ENCODE measurements around the gene GDPD5. TPM values are rescaled to one million over a fixed set of nuclear protein-coding genes. Genes with fewer than 3 reads are reported as not detected.

Gene GDPD5
- polyA plus RNA-seq, 1 donor = 24.7 TPM

DNA sequence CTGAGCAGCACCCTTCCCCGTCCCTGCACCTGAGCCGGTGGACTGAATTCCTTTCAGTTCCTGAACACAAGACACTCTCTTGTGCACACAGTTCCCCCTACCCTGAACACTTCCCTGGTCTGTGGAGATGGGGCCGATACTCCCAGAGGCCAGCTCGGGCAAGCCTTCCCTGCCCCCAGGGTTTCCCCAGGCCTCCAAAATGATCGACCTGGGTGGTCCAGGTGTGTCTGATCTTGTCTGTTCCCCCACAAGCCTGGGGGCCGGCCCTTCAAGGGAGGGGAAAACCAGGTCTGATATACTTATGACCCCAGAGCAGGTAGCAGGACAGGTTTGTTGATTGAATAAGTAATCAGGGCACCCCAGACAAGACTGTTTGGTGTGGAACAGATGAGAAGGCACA lies 52.1 kb downstream of the GDPD5 start:
- DNase-seq (ENCODE audit: low read depth) = no peak

- DNase-seq (ENCODE audit: low read depth) = no peak
These were observed 53.5 kb downstream of the GDPD5 start for GRCh38 chr11:75472081-75472732.

DNA sequence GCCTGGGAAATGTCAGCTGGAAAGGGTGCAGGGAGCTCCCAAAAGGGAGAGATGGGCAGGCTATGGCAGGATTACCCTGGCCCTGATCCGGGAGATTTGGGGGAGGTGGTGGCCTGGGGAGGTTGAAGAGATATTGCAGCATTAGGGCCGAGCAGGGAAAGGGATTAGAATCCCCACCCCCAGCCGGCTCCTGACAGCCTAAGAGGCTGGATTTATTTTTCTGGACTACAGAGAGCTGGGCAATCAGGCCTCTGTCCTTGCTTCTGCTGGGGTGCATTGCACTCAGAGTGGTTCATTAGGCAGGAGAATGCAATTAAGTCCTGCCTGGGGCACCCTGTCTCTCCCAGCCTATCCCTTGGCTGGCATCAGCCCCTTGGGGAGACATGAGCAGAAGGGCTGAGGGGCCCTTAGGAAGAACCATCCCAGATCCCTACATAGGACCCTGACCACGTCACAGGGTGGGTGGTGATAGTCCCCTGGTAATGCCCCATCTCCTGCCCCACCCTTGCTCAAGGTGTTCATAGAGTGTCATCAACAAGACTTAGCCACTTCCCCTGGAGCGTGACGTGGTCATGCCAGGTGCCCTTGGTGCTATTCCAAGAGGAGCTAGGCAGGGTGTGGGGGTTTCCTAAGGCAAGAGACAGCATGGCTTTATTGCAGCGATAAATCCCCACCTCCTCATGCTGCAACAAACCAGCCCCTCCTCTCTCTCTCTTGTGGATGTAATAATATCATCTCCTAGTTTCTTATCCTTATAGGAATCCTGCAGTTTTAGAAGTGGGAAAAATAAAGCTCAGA lies 54.4 kb downstream of the GDPD5 start:
- no peak for DNase-seq (ENCODE audit: low read depth)

GRCh38 chr11:75470476-75471080 lies 55.2 kb downstream of the GDPD5 start:
- DNase-seq (ENCODE audit: low read depth) = no peak

- no peak for DNase-seq (ENCODE audit: low read depth)
These were observed 55.8 kb downstream of the GDPD5 start for GRCh38 chr11:75469785-75470405.

DNA sequence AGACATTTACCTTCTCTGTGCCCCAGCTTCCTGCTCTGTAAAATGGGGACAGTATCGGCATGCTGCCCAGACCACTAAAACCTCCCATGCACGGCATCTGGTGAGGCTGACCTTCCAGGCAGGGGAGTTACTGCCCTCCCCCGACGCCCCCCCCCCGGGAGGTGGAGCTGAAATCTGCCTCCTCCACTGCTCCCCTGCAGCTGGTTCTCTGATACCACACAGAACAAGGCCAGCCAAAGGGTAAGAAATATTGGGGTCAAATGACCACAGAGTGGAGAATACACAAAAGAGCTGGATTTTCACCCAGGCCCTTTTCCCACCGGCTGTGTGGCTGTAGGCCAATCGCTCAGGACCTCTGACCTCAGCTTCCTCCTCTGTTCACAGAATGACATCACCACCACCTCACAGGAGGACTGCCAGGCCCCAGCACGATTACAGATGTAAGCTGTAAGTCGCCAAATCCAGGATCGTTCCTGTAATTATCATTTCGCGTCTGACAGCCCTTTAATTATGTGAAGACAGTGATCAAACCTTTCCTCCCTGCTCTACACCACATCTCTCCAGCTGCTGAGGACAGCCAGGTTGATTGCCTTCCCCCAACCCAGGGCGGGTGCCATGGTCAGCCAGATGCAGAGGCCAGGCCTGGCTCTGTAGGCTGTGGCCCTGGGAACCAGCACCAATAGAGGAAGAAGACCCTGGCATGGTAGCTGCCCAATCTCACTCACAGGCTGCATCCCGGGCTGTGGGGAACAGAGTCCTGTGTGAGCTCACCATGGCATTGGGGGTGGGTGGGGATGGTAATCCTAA lies 57.0 kb downstream of the GDPD5 start:
- DNase-seq (ENCODE audit: low read depth) = no peak

- no peak for DNase-seq (ENCODE audit: low read depth)
These were observed 57.9 kb downstream of the GDPD5 start for GRCh38 chr11:75467881-75468280.

DNA sequence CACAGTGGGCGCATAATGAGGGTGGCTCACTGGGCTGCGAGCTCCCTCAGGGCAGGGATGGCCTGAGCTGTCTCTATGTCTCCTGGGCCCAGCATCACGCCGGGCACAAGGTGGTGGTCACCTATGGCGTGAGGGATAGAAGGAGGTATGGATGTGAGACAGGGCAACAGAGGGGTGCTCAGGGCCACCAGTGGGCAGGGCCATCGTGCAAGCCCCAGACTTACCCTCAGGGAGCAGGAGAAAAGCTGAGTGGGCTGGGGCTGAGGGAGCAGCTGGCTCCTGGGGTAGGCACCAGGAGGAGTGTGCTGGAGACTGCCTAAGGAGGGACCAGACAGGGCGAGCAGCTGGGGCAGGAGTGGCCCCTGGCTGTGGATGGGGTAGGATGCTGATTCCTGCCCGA lies 58.4 kb downstream of the GDPD5 start:
- DNase-seq (ENCODE audit: low read depth) = no peak

- no peak for DNase-seq (ENCODE audit: low read depth)
These were observed 59.8 kb downstream of the GDPD5 start for GRCh38 chr11:75465701-75466531.

DNA sequence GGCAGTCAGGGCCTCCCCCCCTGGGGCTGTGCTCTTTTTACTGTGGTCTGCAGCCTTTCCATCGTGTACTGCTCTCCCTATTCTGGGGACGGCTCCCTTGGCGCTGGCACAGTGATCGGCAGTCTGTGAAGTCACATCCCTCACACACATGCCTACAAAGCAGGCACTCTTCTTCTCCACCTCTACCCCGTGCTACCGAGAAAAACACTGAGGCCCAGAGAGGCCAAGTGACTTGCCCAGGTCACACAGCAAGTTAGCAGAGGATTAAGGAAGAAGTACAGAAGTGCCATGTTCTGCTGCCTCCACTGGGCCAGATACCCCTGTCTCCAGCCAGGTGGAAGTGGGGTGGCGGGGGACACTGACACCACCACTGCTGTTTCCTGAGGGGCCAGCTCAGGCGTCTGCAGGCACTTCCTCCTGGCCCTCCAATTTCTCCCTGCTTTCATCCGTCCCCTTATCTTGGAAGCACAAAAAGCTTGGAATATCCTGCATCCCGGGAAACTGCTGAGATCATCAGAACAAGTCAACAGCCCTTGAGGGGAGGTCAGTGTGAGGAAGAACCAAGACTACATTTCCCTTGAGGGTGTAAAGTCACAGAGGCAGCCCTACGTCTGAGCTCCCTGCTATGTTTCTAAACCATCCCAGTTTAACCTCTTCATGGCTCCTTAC lies 62.5 kb downstream of the GDPD5 start:
- no peak for DNase-seq (ENCODE audit: low read depth)

- no peak for DNase-seq (ENCODE audit: low read depth)
These were observed 63.6 kb downstream of the GDPD5 start for GRCh38 chr11:75462117-75462653.

DNA sequence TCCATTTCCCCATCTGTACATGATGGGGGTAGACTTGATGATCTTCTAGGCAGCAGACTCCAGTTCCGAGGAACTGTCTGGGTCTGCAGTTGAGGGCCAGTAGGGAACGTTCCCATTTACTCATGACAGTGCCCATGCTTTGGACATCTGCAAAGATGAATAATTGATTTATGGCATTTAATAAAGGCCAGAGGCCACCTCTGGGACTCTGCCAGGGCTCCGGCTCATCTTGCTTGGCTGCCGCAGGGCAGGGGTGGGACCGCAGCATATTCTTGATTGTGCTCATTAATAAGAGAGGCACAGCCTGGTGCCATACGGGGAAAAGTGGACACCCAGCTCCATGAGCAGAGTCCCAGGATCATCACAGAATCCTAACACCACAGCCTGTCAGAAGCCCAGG lies 64.6 kb downstream of the GDPD5 start:
- no peak for DNase-seq (ENCODE audit: low read depth)

DNA sequence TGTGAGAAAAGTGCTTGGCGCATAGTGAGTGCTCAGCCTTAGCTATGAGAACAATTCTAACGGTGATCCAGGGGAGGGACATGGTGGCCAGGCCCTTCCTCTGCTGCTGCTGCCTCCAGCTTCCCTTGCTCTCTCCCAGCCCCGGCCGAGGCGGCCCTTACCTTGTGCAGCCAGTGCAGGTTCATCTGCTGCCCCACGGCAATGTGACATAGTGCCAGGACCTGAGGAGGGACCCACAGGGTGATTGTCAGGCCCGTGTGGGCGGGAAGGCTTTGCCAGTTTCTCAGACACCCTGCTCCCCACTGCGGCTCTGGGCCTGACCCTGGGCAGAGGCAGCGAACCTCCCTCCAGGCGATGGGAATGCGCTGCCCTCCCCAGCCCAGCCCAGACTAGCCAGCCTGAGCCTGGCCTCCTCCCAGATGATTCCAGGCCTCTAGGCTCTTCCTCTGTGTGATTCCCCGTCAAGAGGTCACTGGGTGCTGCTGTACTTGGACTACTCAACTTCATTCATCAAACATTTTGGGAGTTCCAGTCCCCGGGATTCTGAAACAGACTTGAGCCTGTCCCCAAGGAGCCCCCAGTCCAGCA lies 69.1 kb downstream of the GDPD5 start:
- no peak for DNase-seq (ENCODE audit: low read depth)

DNA sequence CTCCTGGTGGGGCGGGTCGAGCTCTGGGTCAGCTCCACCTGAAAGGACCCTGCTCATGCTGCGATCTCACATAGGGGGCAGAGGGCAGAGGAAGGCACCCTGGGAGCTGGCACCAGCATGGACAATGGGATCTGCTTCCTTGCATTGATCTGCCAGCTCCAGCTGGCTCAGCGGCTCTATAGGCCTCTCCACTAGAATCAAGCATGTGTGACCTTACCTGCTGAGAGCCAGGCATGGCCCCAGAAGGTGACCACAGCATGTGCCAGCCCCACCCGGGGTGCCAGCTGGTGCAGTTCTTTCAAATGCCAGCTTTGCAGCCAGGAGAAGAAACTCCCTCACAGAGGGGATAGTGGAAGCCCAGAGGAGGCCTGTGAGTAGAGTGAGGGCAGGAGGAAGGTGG lies 70.8 kb downstream of the GDPD5 start:
- no peak for DNase-seq (ENCODE audit: low read depth)

DNA sequence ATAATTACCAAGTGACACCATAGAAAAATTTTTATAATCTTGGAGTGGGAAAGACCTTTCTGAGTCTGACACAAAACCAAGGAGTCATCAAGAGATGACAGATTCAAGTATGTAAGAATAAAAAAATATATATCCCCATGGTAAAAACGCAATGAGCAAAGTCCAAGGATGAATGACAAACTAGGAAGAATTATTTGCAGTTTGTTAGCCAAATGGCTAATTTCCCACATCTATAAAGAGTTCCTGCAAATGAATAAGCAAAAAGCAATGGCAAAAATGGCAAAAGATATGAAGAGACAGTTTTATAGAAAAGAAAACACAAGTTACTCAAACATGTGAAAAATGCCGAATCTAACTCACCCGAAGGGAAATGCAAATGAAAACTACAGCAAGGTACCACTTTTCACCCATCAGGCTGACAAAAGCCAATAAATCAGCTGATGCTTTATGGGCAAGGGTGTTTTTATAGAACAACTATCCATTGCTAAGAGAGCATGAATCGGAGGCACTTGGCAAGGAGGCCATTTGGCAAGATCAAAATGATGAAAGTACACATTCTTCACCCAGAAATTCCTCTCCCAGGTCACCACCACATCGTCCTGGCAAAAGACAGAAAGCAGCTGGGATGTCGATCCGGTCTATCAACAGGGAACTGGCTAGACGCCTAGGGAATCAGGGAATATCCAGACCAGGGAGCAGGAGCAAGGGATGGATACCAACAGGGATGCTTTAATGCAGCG lies 71.7 kb downstream of the GDPD5 start:
- DNase-seq (ENCODE audit: low read depth) = no peak

GRCh38 chr11:75450826-75451821 lies 74.6 kb downstream of the GDPD5 start:
- no peak for DNase-seq (ENCODE audit: low read depth)

DNA sequence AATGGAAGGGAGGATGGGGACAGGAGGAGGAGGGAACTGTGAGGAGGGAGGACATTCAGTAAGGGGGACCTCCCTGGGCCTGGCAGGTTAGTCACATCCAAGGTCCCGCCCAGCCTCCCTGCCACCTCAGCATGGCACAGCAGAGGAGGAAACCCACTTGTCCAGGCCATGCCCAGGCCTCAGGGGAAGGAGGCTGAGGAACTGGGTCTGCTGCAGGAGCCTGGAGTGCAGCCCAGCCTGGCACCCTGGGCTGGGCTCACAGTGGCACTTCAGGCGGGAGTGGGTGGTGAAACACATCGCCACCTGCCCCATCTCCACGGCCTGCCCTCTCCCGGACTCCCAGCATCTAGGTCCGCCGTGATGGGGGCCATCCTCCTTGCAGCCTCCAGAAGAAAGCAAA lies 75.5 kb downstream of the GDPD5 start:
- DNase-seq (ENCODE audit: low read depth) = no peak

DNA sequence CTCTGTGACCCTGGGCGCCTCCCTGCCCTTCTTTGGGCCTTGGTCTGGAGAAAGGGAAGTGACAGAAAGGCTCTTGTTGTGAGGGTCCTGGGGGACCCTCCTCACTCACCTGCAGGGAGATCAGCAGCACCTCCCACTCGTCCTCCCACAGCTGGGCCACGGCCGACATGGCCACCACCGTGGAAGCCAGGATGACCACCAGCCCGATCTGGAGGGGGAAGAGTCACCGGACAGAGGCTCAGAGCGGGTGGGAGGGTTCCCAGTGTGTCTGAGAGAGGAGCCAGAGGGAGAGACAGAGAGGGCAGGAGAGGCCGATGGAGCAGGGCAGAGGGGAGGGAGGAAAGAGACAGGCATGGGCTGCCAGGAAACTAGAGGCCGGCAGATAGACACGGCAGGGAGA lies 76.0 kb downstream of the GDPD5 start:
- no peak for DNase-seq (ENCODE audit: low read depth)
